Activated CD4-positive, CD25-positive, alpha-beta regulatory T cell (primary cell): ENCODE data around the gene NOP10.

Source experiments
- DNase-seq, 4 experiments: peaks; one replicate each; lab custom pipeline; 2025; lab: John Stamatoyannopoulos, UW

NOP10 gene

DNA sequence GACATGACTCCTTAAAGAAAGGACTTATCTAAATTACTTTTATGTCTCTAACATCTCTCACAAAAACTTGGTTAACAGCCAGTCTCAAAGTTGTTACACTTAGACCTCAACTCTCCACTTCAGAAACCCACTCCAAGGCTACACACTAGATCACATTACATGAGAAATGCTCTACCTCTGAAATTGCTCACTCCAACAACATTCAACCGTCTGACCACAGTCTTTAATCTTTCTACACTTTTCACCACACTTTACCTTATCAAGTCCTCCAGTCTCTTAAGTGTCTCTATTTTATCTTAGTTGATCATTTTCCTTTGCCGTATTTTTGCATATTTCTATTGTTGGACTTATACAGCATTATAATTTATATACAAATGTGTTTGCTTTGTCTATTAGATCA lies 11.1 kb downstream of the NOP10 start:
- DNase-seq, result no peak

DNA sequence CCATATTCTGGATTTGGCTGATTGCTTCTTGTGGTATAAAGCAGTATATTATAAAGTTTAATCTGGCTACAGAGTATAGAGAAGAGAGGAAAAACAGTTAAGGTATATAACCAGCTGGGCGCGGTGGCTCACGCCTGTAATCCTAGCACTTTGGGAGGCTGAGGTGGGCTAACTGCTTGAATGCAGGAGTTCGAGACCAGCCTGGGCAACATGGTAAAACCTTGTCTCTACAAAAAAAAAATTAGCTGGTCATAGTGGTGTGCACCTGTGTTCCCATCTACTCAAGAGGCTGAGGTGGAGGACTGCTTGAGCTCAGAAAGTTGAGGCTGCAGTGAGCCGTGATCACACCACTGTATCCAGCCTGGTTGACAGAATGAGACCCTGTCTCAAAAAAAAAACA lies 12.7 kb downstream of the NOP10 start:
- no peak for DNase-seq

DNA sequence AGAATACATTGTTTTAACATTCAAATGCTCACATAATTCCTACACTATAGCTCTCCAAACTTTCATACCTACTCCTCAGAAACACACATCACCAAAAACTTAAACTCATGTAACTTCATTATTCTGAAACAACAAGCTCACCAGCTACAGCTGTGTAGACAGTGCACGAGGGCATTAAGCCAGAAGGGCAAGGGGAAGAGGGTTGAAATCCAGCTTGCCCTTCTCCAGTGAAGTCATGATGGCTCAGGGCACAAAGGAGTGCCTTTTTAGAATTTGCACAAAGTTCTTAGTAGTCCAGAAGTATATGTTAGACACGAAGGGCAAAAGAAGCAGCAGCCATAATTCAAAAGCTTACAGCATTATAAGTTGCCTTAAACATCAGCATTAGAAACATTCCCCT lies 13.9 kb downstream of the NOP10 start:
- no peak for DNase-seq

DNA sequence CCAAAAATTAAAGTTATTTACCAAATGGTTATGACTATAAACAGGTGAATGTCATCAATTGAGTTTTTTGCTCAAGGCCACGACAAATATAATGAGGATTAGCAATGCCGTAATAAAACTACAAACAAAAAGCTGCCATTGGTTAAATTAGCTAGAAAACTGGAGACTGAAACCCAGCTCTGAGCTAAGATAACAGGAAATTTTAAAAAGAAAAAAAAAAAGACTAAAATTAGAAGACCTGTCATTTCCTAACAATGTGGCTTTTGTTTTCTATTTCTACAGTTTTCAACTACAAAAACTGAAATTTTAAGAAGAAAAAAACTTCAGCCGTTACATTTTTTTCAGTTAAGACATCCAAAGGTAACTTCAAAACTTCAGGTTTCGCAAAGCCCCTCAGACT lies 15.0 kb downstream of the NOP10 start:
- DNase-seq, result no peak

DNA sequence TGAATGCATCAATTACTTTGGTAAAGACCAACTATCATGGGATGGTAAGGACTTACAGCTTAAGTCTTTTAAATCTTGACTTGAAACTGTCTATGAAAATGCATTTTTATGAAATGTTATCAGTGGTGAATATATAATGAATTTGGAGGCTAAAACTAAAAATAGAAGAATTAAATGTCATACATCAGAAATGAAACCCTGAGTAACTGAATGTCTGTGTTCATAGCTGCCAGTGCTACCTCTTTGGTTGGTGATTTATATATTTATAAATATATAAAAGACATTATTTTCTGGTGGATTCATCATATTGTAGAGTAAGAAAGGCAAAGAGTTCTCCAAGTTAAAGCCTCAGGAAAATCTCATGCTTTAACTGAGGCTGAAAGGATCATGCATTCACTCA lies 17.6 kb downstream of the NOP10 start:
- no peak for DNase-seq

DNA sequence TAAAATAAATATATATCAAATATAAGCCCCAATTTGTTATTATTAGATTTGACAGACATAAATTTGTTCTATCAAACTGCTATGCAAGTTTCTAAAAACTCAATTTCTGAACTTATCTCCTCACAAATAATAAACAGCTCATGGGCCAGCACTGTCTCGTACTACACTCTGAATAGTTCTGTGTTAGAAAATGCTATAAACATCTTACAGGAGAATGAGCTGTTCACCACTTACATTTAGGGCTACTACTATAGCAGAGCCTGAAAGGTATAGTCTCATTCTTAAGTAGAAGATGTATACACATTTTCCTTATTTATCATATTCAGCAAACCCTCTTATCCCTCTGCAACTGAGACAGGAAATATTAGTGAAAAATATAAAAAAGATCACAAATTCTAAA lies 18.0 kb downstream of the NOP10 start:
- DNase-seq, result no peak

DNA sequence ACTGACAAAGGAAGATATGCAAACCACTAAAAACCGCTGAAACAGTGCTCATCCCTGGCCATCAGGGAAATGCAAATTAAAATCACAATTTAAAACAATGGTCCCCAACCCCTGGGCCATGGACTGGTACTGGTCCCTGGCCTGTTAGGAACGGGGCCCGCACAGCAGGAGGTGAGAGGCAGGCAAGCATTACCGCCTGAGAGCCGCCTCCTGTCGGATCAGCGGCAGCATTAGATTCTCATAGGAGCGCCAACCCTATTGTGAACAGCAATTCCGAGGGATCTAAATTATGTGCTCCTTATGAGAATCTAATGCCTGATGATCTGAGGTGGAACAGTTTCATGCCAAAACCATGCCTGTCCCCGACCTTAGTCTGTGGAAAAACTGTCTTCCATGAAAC lies 19.7 kb downstream of the NOP10 start:
- no peak for DNase-seq

DNA sequence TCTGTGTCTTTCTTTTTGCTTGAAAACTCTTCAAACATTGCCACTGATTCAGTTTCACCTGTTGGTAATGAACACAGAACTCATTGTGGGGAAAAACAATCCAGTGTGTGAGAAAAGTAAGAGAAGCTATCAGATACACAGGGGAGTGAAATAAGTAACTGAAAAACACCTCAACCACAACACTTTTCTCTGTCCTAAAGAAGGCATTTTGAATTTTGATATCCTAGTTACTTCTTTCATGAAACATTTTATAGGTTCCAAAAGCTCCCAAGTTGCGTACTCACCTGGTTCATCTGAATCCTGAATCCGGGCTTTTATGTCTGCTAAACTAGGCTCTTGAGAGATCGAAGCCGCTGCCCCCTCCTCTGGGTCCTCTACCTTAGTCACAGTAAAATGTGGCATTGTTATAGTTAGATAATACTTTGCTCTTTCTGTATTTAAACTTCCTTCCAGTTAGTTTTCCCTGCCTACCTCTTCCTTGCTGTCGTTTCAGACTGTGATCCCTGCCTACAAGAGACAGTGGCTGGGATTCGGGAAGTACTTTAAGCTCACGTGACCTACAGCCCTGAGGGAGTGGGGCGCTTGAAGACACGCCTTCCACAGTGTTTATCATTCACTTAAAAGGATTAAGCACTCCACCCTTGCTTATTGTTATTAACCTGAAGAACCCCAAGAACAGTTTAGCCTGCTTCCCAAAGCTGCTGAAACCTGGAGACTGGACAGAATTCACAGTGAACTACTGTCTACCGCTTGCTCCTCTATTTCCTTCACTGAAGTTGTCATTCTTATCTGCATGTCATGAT lies 24.5 kb downstream of the NOP10 start:
- DNase-seq, result no peak

DNA sequence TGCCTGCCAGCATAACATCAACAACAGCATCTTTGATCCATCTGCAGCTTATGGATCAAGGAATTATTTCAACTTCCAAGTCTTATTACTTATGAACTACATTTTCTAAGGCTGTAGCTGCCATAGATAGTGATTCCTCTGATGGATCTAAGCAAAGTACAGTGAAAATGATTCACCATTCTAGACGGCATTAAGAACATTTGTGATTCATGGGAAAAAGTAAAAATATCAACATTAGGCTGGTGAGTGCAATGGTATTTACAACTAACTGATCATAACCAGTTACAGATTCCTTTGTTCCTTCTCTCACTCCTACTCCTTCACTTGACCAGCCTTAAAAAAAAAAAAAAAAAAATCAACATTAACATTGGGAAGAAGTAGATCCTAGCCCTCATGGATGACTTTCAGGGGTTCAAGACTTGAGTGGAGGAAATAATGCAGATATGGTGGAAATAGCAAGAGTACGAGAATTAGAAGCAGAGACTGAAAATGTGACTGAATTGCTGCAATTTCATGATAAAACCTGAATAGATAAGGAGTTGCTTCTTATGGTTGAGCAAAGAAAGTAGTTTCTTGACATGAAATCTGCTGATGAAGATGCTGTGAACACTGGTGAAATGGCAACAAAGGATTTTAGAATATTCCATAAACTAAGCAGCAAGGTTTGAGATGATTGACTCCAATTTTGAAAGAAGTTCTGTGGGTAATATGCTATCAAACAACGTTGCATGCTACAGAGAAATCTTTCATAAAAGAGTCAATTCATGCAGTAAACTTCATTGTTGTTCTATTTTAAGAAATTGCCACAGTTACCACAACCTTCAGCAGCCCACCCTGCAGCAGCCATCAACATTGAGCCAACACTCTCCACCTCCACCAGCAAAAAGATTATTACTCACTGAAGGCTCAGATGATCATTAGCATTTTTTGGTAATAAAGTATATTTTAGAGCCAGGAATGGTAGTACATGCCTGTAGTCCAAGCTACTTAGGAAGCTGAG lies 28.1 kb downstream of the NOP10 start:
- no peak for DNase-seq

DNA sequence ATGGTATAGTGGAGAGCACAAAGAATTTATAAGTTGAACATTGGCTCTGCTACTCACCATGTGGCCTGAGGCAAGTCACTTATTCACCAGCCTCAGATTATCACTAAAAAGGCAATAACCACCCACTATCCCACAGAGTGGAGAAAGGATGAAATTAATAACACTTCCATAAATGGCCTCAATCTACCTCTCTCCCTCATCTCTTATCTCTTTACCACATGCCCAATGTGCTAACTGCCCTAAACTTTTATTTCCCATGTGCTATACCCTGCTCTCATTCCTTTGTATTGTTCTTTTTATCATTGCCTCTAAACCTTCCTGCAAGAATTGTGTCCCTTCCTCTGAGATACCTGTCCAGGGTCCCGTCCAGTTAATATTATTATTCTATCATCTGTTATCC lies 31.4 kb downstream of the NOP10 start:
- no peak for DNase-seq

DNA sequence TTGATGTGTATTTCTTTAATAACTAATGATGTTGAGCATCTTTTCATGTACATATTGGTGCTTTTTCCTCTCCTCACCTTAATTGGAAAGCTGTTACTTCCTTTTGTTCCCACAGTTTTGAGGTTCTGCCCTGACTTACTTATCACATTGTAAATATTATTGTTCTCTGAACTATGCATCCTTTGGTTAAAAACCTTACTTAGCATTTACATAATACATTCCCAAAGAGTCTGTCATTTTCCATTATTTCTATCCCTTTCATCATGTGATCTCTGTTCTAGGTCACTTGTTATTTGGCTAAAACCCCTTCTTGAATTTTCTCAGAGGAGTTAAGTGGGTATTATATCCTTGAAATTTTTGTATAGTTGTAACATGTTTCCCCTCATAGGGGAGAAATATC lies 38.3 kb downstream of the NOP10 start:
- DNase-seq, result no peak

DNA sequence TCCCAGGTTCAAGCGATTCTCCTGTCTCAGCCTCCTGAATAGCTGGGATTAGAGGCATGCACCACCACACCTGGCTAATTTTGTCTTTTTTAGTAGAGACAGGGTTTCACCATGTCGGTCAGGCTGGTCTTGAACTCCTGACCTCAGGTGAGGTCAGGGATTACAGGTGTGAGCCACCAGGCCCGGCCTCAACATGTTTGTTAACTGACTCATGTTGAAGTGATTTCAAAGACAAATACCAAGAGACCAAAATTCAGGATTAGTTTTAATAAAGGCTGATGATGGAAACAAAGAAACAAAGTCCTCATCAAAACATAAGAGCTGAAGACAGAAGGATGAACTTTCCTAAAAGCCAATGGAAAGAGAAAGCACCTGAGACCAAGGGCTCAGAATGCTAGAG lies 41.9 kb downstream of the NOP10 start:
- no peak for DNase-seq

DNA sequence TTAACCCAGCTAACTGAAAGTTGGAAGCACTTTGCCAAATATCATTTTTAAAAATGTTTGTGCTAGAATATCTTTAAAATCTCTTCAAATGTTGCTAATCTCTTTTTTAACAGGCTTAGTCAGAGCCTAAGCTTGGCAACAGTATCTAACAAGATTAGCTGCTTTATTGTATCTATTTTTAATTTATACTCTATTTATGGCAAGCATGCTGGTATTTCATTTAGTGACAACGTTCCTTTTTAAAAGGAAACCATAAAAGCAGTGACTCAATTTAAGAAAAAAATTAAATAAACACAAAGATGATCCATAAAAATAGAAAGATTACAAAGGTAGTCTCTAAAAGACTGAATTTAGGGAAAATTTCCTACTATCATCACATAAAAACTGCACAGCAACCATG lies 45.9 kb downstream of the NOP10 start:
- no peak for DNase-seq

DNA sequence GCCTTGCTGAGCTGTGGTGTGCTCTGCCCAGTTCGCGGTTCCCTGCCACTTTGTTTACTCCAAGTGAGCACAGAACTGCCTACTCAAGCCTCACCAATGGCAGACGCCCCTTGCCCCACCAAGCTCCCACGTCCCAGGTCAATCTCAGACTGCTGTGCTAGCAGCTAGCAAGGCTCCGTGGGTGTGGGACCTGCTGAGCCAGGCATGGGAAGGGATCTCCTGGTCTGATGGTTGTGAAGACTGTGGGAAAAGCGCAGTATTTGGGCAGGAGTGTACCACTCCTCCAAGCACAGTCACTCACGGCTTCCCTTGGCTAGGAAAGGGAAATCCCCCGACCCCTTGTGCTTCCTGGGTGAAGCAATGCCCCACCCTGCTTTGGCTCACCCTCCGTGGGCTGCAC lies 50.3 kb downstream of the NOP10 start:
- no peak for DNase-seq
